Measurements from ENCODE around the gene HOXD11. TPM values are rescaled to one million over a fixed set of nuclear protein-coding genes. Genes with fewer than 3 reads are reported as not detected.
A peak's percentile ranks its signal among the peaks of the same experiment; 100 is the strongest.

The HOXD11 gene
- total RNA-seq, 1 donor from 2014 or later, result not detected

DNA sequence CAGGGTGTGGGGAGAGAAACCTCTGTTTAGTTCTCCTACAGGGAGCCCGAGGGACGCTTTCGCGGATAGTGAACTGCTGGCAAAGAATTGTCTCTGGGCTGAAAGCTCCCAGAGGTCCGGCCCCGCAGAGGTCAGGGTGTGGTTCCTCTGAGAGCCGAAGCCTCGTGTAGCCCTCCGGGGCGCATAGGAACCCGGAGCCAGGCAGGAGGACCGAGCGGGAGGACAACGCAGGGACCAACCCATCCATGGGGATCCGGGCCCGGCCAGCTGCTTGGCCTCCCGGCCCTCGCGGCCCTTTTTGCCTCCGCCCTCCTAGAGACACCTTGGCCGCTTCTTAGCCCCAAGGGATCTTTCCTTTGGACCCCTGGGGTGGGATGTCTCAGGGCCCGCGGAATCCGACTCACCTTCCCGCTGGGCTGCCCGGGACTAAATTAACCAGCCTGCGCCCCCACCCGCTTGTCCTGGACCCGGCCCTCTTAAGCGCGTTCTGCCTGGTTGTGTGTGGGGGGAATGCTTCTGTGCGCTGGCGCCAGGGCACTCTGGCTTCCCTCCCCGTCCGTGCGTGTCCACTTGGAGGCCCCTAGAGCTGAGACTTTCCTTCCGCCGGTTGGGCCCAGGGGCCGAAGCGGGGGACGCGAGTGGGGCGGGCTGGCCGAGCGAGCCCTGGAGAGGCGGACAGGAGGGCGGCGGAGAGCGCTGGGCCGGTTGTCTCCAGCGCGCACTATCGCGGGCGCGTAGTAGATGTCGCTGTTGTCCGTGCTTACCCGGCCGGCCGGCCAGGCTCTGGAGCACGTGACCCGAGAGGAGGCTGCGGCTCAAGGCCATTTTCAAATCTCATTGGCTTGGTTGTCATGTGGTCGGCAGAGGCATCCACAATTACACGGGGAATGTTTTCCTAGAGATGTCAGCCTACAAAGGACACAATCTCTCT lies 9.1 kb downstream of the HOXD11 start, which contains the start of gene HOXD10:
HOXD10 (plus strand) TSS at position 896 of the 931 bp plus-strand sequence. CDS start 56 bp downstream, outside the sequence.
- peaks cover 50% of the 10 kb centered on the region for H3K27me3 Mint-ChIP-seq (ENCODE audit: unreplicated experiment)
- H3K36me3 Mint-ChIP-seq (ENCODE audit: unreplicated experiment), result peaks cover 11% of the 10 kb centered on the region

DNA sequence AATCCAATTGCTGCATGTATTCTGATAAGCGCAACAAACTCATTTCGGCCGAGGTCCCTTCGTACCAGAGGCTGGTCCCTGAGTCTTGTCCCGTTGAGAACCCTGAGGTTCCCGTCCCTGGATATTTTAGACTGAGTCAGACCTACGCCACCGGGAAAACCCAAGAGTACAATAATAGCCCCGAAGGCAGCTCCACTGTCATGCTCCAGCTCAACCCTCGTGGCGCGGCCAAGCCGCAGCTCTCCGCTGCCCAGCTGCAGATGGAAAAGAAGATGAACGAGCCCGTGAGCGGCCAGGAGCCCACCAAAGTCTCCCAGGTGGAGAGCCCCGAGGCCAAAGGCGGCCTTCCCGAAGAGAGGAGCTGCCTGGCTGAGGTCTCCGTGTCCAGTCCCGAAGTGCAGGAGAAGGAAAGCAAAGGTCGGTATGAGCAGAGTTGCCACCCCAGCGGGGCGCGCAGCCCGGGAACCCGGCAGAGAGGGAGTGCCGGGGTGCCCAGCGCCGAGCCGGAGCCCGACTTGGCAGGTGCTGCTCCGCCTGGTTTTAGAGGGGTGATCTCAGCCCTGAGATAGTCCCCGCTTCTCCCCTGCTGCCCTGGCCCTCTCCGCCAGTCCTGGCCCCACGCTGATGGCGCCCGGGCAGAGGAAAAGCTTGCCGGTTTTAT lies 10.2 kb downstream of the HOXD11 start:
- Mint-ChIP-seq H3K9me3 (ENCODE audit: unreplicated experiment) (peaks cover 6% of the 10 kb centered on the region), H3K4me3 (ENCODE audit: unreplicated experiment) (no peak overlapping the region), H3K27me3 (ENCODE audit: unreplicated experiment) (peaks cover 49% of the 10 kb centered on the region), H3K4me1 (ENCODE audit: low read depth, unreplicated experiment) (no peaks in the 10 kb centered on the region), H3K36me3 (ENCODE audit: unreplicated experiment) (peaks cover 11% of the 10 kb centered on the region), H3K27ac (ENCODE audit: unreplicated experiment) (no peak overlapping the region)
- TF ChIP-seq, protein P1, sequence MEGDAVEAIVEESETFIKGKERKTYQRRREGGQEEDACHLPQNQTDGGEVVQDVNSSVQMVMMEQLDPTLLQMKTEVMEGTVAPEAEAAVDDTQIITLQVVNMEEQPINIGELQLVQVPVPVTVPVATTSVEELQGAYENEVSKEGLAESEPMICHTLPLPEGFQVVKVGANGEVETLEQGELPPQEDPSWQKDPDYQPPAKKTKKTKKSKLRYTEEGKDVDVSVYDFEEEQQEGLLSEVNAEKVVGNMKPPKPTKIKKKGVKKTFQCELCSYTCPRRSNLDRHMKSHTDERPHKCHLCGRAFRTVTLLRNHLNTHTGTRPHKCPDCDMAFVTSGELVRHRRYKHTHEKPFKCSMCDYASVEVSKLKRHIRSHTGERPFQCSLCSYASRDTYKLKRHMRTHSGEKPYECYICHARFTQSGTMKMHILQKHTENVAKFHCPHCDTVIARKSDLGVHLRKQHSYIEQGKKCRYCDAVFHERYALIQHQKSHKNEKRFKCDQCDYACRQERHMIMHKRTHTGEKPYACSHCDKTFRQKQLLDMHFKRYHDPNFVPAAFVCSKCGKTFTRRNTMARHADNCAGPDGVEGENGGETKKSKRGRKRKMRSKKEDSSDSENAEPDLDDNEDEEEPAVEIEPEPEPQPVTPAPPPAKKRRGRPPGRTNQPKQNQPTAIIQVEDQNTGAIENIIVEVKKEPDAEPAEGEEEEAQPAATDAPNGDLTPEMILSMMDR (IDR thresholded peaks at IDR 0.05; ENCODE audit: partially characterized antibody, unreplicated experiment), result no peak
- DNase-seq, result no peak

More for the DNA sequence above, 9.1 kb downstream of the HOXD11 start, which contains the start of gene HOXD10:
- Mint-ChIP-seq H3K4me1 (ENCODE audit: low read depth, unreplicated experiment) (no peaks in the 10 kb centered on the region), H3K9me3 (ENCODE audit: unreplicated experiment) (peaks cover 6% of the 10 kb centered on the region), H3K4me3 (ENCODE audit: unreplicated experiment) (no peak within 1 kb of the TSS), H3K27ac (ENCODE audit: unreplicated experiment) (no peak within 1 kb of the TSS)
- TF ChIP-seq, protein P1 (IDR thresholded peaks at IDR 0.05; ENCODE audit: partially characterized antibody, unreplicated experiment), result no peak
- peak; percentile 73 for DNase-seq

DNA sequence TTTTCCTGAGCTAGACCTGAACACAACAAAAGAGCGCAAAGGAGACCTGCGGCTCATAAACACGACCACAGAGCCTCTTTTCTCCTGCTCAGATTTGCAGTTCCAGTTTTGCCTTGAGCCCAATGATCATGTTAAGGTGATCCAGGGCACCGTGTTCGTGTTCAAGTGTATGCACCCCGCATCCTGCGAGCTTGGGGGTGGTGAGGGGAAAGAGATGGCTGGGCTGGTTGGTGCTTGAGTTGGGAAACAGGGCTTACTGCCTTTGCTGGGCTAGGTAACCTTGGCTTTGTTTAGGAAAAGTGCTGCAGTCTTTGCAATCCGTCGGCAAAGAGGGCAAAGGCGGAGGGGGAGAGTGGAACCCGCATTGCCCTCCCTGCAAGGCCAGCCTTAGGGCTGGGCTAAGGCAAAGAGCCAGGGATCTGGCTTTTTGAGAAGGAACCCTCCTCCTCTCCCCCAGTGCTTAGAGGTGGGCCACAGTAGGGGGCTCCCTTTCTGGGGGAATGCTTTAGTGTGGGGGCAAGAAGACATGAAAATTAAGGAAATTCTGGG lies 10.8 kb downstream of the HOXD11 start:
- peaks cover 48% of the 10 kb centered on the region for H3K27me3 Mint-ChIP-seq (ENCODE audit: unreplicated experiment)
- DNase-seq, result no peak
- no peaks in the 10 kb centered on the region for H3K4me1 Mint-ChIP-seq (ENCODE audit: low read depth, unreplicated experiment)
- TF ChIP-seq, protein P1 (IDR thresholded peaks at IDR 0.05; ENCODE audit: partially characterized antibody, unreplicated experiment), result no peak
- peaks cover 6% of the 10 kb centered on the region for H3K9me3 Mint-ChIP-seq (ENCODE audit: unreplicated experiment)
- H3K4me3 Mint-ChIP-seq (ENCODE audit: unreplicated experiment), result no peak overlapping the region
- peaks cover 11% of the 10 kb centered on the region for H3K36me3 Mint-ChIP-seq (ENCODE audit: unreplicated experiment)
- no peak overlapping the region for H3K27ac Mint-ChIP-seq (ENCODE audit: unreplicated experiment)

GRCh38 chr2:176118601-176119339 lies 11.7 kb downstream of the HOXD11 start:
- Mint-ChIP-seq H3K4me1 (ENCODE audit: low read depth, unreplicated experiment) (peaks cover under 1% of the 10 kb centered on the region), H3K4me3 (ENCODE audit: unreplicated experiment) (no peak overlapping the region), H3K36me3 (ENCODE audit: unreplicated experiment) (peaks cover 6% of the 10 kb centered on the region), H3K9me3 (ENCODE audit: unreplicated experiment) (peaks cover 8% of the 10 kb centered on the region), H3K27ac (ENCODE audit: unreplicated experiment) (no peak overlapping the region), H3K27me3 (ENCODE audit: unreplicated experiment) (peaks cover 48% of the 10 kb centered on the region)
- DNase-seq, result no peak
- TF ChIP-seq, protein P1 (IDR thresholded peaks at IDR 0.05; ENCODE audit: partially characterized antibody, unreplicated experiment), result peak; percentile 67
